GM21786 (cell line): Measurements from ENCODE around the gene VSIG10L2.
A peak's percentile ranks its signal among the peaks of the same experiment; 100 is the strongest.
"Not testable (repeated sequence)": the region's sequence is repeated elsewhere in the genome, so short reads cannot be mapped to it uniquely, and the experiment has no call there.

Experiments
- ATAC-seq: cut with Tn5 transposase; IDR thresholded peaks from one replicate; pipeline ENCODE4 v1.9.1; 2021; ENCODE audit not compliant: unreplicated experiment

The VSIG10L2 gene

DNA sequence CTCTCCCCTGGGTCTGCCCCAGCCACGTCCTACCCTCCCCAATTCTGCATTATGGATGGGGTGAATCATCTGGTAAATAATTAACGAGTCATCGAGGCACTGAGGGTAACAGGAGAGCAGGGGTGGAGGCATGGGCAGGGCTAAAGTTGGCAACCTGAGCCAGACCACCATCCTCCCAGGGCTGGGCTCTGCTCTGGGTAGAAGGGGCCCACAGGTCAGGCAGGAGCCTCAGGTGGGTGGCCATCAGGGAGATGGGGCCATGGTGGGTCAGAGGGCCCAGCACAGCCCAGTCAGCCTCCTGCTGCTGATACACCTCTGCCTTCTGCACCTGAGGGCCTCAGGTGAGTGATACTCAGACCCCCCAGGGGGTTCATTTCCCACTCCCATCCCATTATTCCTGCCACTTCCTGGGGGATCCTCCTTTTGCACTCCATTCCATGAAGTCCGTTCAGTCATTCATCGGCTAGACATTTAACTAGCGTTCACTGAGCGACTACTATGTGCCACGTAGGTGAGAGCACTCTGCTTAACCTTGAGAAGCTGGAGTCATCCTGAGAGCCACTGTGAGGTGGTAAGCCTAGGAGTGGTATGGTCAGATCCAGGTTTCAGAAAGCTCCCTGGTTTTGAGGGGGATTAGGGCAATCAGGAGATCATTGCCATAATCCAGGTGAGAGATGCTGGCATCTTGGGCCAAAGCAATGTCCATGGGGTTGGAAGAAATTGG lies at the start of gene VSIG10L2:
VSIG10L2 (plus strand) TSS at position 248 of the 724 bp plus-strand sequence; CDS start at position 260, 12 bp downstream.
- ATAC-seq: no peak

DNA sequence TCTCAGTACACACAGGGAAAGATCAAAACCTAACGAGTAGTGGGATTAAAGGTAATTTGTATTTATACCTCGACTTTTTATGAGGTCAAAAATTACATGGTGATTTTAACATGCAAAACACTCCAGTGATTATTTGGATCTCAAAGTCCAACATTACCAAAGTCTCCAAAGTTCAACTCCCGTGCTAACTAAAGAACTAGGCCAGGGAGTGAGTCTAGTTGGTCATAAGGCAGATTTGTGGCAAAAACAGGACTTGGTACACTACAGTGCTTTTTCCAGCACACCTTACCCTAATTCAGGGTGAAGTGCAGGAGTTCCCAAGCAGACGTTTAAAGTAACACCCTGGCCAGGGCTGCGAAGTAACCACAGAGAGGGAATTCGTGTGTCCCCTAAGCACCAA lies 44.0 kb upstream of the VSIG10L2 start:
- no peak for ATAC-seq

DNA sequence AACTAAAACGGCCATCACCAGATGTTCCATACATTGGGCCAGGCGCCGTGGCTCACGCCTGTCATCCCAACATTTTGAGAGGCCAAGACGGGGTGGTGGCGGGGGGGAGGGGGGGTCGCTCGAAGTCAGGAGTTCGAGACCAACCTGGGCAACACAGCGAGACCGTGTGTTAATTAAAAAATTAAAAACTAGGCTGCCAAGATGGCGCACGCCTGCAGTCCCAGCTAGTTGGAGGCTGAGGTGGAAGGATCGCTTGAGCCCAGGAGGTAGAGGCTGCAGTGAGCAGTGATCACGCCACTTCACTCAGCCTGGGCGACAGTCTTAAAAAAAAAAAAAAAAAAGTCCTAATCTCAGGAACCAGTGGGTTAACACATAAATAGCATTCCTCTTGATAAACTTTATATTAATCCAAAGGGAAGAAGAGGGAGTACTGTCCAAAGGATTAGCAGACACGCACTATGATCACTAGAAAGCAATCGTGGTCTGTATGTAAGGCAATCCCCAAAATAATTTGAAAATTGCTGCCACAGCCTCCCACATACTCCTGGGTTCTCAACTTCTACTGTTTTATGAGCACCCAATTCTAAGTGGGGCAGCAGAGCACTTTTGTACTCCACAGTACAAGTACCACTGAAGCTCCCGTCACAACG lies 43.4 kb upstream of the VSIG10L2 start:
- no peak for ATAC-seq

DNA sequence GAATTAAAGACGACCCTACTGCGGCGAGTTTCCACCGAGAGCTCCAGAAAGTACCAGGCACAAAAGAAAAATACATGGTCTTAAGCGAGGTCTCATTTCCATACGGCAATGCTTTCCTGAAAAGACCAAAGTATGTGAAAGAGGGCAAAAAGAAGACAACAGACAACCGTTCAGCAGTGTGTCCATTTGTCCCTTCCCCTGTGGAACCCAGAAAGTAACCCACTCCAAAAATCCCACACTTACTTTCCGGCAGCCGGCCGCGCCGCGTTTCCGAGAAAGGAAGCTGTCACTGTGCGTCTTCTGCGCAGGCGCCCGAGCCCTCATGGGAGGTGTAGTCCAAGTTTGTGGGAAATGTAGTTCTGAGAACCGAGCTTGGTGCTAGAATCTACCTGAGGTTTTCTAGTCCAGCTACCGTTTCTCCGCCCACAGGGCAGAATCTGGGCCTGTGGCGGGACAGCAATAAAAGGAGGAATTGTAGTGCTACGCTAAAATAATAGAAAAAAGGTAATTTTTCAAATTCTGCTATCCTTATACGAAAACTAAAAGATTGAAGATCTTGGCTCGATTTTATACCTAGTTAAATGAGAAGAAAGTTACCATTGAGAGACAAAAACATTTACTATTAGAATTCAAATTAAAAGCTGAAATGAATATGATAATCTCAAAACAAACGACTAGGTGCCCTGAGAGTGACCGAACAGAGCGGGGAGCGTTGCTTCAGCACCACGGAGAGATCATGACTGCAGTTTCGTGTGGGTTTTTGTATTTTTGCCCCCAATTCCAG lies 42.7 kb upstream of the VSIG10L2 start, which contains the start of gene PUS3:
PUS3 (minus strand) TSS at position 280 of the 784 bp plus-strand sequence. CDS start 6,922 bp downstream, outside the sequence.
- peak; percentile 98 for ATAC-seq

DNA sequence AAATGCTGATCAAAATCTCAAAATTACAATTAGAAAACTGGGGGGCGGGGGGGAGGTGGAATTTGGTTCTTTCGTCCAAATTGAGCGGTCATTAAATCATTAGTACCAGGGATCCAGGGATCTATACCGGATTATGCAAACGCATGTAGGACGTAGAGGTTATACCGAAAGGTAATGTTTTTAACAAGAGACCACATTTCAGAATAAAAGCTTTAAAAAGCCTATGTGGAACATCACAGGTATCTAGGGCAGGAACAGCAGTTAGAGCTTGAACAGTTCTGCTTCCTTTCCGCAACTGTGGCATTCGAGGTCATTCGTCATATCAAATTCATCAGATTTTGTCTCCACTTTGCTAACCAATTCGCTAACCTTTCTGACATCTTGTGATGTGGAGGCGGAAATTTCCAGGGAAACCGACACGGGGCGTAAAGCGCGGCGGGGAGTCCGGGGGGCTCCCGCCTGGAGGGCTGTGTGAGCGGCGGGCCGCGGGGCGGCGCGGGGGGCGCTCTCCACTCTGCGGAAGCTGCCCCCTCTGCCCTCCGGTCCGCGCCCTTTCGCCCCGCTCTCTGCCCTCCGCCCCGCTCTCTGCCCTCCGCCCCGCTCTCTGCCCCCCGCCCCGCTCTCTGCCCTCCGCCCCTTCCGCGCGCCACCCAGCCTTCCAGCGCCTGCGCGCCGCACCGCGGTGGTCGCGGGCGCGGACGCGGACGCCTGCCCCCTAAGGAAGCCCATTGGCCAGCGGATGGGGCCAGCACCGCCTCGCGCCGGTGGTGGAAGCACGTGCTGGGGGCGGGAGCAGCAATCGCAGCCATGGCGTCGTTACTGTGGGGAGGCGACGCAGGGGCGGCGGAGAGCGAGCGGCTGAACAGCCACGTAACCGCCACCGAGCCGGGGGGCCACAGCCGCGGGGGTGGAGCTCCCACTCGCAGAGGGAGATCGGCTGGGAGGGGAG lies 41.9 kb upstream of the VSIG10L2 start, which contains the start of gene DDX25:
DDX25 (plus strand) TSS at position 798 of the 949 bp plus-strand sequence; CDS start at position 808, 10 bp downstream.
- ATAC-seq: no peak

DNA sequence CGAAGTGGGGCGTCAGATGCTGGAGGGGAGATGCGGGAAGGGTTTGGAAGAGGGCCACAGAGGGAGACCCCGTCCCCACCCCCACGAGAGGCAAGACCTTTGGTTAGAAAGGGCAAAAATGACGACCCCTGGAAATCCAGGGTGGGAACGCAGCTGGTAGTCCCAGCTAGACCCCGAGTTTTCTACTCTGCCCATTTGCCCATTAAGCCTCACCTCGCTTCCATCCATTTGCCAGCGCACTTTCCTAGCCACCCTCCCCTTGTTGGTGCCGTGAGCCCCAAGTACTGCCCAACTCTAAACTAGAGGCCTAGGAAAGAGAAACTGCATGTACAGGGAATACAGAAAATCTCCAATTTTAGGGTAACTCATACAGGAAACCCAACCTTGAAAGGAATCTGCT lies 41.2 kb upstream of the VSIG10L2 start:
- ATAC-seq: no peak

DNA sequence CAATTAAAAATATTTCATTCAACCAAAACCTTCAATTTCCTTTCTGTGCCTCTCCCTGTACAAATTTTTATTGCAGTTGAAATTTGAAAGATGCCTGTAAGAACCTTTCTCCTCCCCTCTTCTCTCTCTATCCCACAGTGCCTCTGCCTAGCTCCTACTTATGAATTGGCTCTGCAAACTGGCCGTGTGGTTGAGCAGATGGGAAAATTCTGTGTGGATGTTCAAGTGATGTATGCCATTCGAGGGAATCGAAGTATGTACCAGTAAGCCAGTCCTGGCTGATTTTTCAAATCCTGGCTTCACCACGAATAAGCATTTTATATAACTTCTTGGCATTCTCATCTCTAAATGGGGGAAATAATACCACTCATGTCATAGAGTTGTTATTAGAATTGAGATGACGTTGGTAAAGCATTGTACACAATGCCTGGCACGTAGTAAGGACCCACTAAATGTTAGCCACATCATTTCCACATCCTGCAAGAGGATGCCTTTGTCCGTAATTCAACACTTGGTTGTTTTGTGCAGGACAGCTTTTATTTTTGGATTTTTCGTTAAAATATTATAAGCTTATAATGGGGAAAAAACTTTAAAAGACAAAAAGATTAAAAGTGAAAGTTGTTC lies 35.5 kb upstream of the VSIG10L2 start:
- no peak for ATAC-seq

DNA sequence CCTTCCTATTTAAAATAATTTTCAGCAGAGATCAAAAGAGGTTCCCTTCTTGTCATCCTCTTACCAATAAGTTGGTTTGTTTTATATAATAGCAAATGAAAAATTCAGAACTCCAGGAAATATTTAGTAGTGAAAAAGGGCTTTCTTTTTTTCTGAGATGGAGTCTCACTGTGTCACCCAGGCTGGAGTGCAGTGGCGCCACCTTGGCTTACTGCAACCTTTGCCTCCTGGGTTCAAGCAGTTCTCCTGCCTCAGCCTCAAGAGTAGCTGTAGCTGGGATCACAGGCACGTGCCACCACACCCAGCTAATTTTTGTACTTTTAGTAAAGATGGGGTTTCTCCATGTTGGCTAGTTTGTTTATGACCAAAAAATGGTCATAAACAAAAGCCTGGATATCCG lies 31.2 kb upstream of the VSIG10L2 start:
- ATAC-seq: not testable (repeated sequence)

DNA sequence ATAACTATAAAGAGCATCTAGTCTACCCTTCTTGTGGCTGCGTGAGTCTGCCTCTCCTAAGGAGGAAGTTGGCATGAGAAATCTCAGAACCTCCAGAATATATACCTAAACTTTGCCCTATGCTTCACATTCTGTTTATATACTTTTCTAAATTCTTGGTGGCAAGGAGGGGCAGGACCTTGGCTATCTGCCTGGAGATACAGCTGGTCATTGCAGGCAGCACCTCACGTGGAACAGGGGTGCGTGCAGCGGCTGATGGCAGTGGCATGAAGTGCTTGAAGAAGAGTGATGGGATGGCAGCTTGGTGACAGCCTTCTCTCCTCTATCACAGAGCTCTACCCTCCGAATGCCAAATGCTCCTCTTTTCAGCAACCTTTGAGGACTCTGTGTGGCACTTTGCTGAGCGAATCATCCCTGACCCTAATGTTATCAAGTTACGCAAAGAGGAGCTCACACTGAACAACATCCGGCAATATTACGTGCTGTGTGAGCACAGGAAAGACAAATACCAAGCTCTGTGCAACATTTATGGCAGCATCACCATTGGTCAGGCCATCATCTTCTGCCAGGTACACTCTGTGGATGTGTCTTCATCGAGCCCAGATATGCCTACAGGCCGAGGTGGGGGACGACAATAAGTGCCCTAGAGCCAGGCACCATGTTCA lies 29.0 kb upstream of the VSIG10L2 start:
- ATAC-seq: no peak

DNA sequence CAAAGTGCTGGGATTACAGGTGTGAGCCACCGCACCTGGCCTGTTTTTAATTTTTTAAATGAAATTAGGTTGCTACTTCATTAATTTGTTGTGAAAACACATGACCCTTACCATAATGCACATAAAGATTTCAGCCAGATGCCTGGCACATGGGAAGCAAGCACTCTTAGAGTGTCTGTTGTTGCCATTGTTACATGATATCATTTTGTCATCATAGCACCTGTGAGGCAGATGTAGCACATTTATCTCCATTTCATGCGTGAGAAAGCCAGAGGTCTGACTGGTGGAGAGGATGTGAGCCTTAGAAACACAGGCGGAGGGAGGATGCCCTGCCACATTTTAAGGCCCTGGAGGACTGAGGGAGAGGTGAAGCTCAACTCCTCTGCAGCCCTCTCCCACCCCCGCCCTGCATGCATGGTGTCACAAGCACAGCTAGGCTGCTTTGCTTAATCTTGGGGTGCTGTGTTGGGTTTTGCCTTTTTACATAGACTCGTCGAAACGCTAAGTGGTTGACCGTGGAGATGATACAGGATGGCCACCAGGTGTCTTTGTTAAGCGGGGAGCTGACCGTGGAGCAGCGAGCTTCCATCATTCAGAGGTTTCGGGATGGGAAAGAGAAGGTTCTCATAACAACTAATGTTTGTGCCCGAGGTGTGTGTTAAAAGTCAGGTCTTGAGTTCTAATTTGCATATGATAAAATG lies 27.6 kb upstream of the VSIG10L2 start:
- ATAC-seq: no peak

DNA sequence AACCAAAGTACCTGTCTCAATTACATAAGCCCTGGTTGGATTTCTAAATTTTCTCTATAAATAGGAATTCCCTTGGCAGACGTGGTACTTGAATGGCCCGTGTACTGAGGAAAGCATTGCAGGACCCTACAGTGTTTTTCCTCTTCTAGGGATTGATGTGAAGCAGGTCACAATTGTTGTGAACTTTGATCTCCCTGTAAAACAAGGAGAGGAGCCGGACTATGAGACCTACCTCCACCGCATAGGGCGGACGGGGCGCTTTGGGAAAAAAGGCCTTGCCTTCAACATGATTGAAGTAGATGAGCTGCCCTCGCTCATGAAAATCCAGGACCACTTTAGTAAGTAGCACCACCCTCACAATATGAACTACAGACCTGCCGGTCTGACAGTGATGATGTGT lies 24.8 kb upstream of the VSIG10L2 start:
- ATAC-seq: no peak

DNA sequence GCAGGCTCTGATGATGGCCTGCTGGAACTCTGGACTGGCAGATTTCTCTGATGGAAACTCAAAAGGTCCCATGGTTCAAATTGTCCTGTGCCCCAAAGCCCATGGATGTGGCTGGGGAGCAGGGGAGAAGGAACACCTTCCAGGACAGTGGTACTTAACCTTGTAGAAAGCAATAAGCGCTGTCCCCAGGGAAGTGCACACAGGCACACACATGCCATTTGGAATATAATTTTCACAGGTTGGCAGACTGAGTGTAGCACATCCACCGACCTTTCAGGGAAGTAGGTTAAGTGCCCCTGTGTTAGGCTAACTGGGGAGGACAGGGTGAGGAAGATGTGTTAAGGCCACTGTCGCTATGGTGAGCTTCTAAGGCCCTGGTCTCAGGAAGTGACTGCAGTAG lies 23.7 kb upstream of the VSIG10L2 start:
- no peak for ATAC-seq

DNA sequence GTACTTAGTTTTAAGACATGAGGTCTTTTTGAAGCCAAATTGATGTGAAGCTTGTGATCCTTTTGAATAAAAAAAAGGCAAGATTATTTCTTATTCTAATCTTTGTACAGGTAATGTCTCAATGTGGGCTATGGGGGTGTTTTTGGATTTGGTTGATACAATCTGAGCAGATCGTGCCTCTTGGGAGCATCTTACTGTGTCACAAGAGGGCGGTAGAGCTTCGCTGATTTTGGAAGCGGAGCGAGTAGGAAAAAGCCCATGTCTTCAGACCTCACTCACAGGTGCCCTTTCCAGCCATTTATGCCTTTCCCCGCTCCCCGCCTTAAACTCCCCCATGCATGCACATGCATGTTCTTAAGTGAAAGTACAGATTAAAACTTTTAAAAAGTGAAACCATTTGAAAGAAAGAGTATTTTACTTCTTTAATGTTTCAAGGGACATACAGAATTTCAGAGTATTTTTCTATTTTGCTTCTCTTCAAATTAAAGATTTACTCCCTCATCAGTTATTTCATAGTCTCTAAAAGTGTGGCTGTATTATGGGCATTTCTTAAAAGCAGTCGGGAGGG lies 22.7 kb upstream of the VSIG10L2 start:
- no peak for ATAC-seq

DNA sequence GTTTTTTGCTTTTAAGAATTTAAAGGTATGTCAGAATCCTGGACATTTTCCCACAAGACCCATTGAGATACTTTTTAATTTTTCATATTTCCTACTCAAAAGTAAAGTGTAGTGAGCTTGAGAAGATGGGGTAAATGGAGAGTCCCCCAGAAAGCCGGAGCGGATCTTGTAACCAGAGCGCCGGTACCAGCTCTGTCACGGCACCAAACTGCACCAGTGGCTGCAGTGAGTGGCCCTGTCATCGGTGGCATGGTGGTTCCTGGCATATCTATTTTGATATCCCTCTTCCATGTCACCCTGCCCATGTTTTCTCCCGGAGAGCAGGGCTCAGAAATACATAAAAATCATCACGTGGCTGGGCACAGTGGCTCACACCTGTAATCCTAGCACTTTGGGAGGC lies 22.2 kb upstream of the VSIG10L2 start:
- no peak for ATAC-seq

DNA sequence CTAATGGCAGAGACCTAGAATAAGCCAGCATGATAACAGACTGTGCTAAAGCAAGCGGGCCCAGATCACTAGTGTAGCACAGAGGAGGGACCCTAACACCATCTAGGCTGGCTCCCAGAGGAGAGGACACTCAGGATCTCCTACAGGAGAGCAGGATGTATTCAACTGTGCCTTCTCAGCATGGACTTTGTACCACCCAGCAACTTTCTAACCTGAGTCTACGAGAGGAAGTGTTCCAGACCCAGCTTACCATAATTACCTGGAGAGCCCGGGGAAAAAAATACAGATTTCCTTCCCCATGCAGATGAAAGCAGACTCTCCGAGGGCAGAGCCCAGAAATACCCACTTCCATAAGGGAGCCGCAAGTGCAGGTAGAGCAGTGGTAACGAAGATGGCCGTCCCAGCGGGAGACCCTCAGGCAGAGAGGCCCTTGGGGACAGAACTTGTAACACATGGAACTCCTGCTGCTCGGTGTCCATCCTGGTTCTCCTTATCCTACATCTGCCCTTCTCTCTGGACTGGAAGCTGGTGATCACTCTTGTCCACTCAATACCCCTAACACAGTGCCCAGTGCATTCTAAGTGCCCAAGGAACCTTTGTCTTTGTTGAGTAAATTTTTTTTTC lies 21.3 kb upstream of the VSIG10L2 start:
- no peak for ATAC-seq

DNA sequence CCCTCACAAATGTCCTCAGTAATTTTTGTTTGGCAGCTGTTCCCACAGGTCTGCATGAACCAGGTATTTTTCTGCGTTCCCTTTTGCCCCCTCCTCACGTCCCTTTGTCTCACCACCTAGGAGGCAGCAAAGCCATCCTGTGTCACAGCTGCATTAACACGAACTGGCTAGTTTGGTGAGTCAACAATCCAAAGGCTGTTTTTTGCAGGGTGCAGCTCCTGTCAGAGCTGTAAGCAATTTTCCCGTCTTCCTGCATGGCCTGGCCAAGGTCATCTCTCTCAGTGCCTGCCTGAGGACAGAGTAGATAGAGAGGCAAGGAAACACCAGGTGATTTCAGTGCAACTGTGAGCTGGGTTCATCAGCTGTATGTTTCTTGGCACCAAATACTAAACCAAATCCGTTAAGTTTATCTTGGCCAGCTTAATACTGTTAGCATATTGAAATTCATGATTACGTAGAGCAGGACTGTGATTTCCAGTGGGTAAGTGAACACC lies 20.6 kb upstream of the VSIG10L2 start:
- no peak for ATAC-seq

DNA sequence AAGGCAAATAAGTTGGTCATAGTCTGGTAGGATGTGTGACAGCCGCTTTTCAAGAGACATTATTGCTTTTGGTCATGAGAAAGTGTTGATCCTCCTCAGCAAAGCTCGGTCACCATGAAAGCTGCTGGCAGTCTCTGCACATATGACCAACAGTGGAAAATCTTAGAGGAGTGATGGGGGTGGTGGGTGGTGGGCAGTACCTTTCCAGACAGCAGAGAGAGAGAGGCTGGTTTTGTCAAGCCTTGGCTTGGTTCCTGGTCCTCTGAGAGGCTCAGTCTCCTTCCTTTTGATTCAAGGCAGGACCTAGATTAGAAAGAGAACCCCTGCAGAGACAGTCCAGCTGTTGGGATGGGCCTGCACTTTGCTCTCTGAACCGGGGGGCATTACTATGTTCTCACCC lies 20.0 kb upstream of the VSIG10L2 start:
- ATAC-seq: no peak

DNA sequence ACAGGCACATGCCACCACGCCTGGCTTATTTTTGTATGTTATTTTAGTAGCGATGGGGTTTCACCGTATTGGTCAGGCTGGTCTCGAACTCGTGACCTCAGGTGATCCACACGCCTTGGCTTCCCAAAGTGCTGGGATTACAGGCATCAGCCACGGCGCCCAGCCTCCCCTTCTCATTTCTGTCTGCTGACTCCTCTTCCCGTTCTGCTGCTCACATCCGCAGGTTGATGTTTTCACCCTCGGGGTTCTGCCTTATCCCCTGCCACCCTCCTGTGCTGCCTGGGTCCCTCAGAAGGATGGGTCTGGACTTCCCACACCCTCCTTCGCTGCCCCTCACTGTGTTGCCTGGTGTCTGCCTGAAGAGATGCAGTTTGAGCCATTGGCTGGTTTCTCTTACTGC lies 19.2 kb upstream of the VSIG10L2 start:
- ATAC-seq: no peak
